B cell (primary cell): ENCODE data around the gene XPO4. TPM values are rescaled to one million over a fixed set of nuclear protein-coding genes. Genes with fewer than 3 reads are reported as not detected.

Experiments used
- ATAC-seq: fragments of 200-7000 bp; cut with Tn5 transposase; one replicate; pipeline ENCODE4 v1.10.0; 2021; ENCODE audit warnings: low read depth, mild to moderate bottlenecking, moderate number of reproducible peaks, moderate library complexity
- CTCF ChIA-PET: fragments of 350-600 bp; sonication (Branson Sonifier 250); formaldehyde crosslinking; loops from one replicate; lab custom pipeline; 2021; ENCODE audit warnings: antibody characterized with exemption, inconsistent platforms; lab: Charles Lee
- POLR2A ChIA-PET: fragments of 350-600 bp; sonication (Branson Sonifier 250); formaldehyde crosslinking; loops from one replicate; lab custom pipeline; 2021; ENCODE audit warnings: antibody characterized with exemption; lab: Charles Lee
- DNase-seq: peaks from one replicate; pipeline ENCODE4 v3.0.0; 2013
- H2AFZ ChIP-seq: 2 replicates; pipeline ENCODE4 v1.6.1; 2012; ENCODE audit warnings: mild to moderate bottlenecking, low read depth, low read length; ENCODE audit not compliant: insufficient read depth, poor library complexity, severe bottlenecking
- H3K27ac ChIP-seq, 2 donors: 1 replicate in 1 of 2; 2 replicates in 1 of 2; pipeline ENCODE4 v1.5.1; 2012 to 2013; ENCODE audit warnings: low read length in 2 of 2, mild to moderate bottlenecking in 2 of 2, moderate library complexity in 1 of 2
- H3K27me3 ChIP-seq, 4 experiments: fragments of 200-600 bp in 1 of 4; sonication (generic) in 1 of 4; replicated peaks in 1 of 4; 1 replicate in 2 of 4; 2 replicates in 2 of 4; pipeline versions ENCODE4 v1.6.1 to v1.7.0; 2013 to 2016; ENCODE audit warnings: low read length in 3 of 4, mild to moderate bottlenecking in 2 of 4, mixed read lengths in 1 of 4, moderate library complexity in 1 of 4; ENCODE audit not compliant: insufficient read depth in 4 of 4, control insufficient read depth in 3 of 4; ENCODE audit errors: control extremely low read depth in 1 of 4
- H3K36me3 ChIP-seq, 2 experiments: replicated peaks in 1 of 2; 1 replicate in 1 of 2; 2 replicates in 1 of 2; pipeline versions ENCODE4 v1.6.1 to v1.7.1; 2013; ENCODE audit warnings: low read length in 1 of 2; ENCODE audit not compliant: insufficient read depth in 2 of 2, control insufficient read depth in 1 of 2; ENCODE audit errors: control extremely low read depth in 1 of 2, extremely low read depth in 1 of 2
- H3K4me1 ChIP-seq, 2 donors: fragments of 200-600 bp in 1 of 2; sonication (generic) in 1 of 2; 1 replicate in 1 of 2; 2 replicates in 1 of 2; pipeline versions ENCODE4 v1.5.1 to v1.6.1; 2013 to 2017; ENCODE audit warnings: low read length in 2 of 2; ENCODE audit not compliant: control insufficient read depth in 2 of 2, insufficient read depth in 2 of 2
- H3K4me2 ChIP-seq: replicated peaks from 2 replicates; pipeline ENCODE3; 2012; ENCODE audit warnings: mild to moderate bottlenecking, low read depth, low read length; ENCODE audit not compliant: poor library complexity, severe bottlenecking
- H3K4me3 ChIP-seq, 5 experiments: fragments of 200-600 bp in 1 of 5; sonication (generic) in 1 of 5; 1 replicate in 3 of 5; 2 replicates in 2 of 5; pipeline versions ENCODE4 v1.5.1 to v1.7.0; 2011 to 2016; ENCODE audit warnings: low read length in 4 of 5, mild to moderate bottlenecking in 4 of 5, low read depth in 2 of 5, control low read depth in 1 of 5, moderate library complexity in 1 of 5; ENCODE audit not compliant: insufficient read depth in 1 of 5; ENCODE audit errors: control extremely low read depth in 1 of 5, extremely low read depth in 1 of 5
- H3K79me2 ChIP-seq: fragments of 200-600 bp; sonication (generic); one replicate; pipeline ENCODE4 v1.6.0; 2016; ENCODE audit warnings: low read length; ENCODE audit not compliant: control insufficient read depth, insufficient read depth
- H3K9ac ChIP-seq: fragments of 200-600 bp; sonication (generic); 2 replicates; pipeline ENCODE4 v1.6.1; 2017; ENCODE audit warnings: mild to moderate bottlenecking, low read length, moderate library complexity
- H3K9me3 ChIP-seq, 3 donors: one replicate each; pipeline versions ENCODE4 v1.6.1 to v1.7.1; 2013; ENCODE audit warnings: low read length in 2 of 3; ENCODE audit not compliant: control insufficient read depth in 2 of 3, insufficient read depth in 1 of 3; ENCODE audit errors: control extremely low read depth in 1 of 3
- H4K20me1 ChIP-seq: 2 replicates; pipeline ENCODE4 v1.6.0; 2012; ENCODE audit warnings: mild to moderate bottlenecking, low read length; ENCODE audit not compliant: insufficient read depth, control insufficient read depth, poor library complexity, severe bottlenecking
- H3K27ac Mint-ChIP-seq: one replicate; pipeline ENCODE4 v1.8.0; 2021; ENCODE audit warnings: mixed read lengths
- H3K27me3 Mint-ChIP-seq: one replicate; pipeline ENCODE4 v1.8.0; 2021; ENCODE audit warnings: mixed read lengths
- H3K4me1 Mint-ChIP-seq: one replicate; pipeline ENCODE4 v1.8.0; 2021; ENCODE audit warnings: mixed read lengths
- H3K4me3 Mint-ChIP-seq: one replicate; pipeline ENCODE4 v1.8.0; 2021; ENCODE audit warnings: mixed read lengths
- H3K9me3 Mint-ChIP-seq: one replicate; pipeline ENCODE4 v1.8.0; 2022; ENCODE audit warnings: mixed read lengths; ENCODE audit not compliant: insufficient read depth
- CTCF ChIP-seq: fragments of 200-600 bp; IDR thresholded peaks from one replicate; pipeline ENCODE4 v1.8.0; 2022; ENCODE audit warnings: antibody characterized with exemption, mild to moderate bottlenecking
- EZH2 ChIP-seq: IDR thresholded peaks from 2 replicates; pipeline ENCODE4 v1.6.1; 2012; ENCODE audit warnings: borderline replicate concordance, low read depth, mild to moderate bottlenecking, moderate library complexity, low read length; ENCODE audit not compliant: insufficient read depth, poor library complexity, severe bottlenecking
- WGBS: methylation state at CpG from one replicate; pipeline ENCODE4 v1.1.5; 2013; ENCODE audit warnings: missing lambda C conversion rate; ENCODE audit not compliant: insufficient coverage; 5-methylcytosine and 5-hydroxymethylcytosine counted together
- intact Hi-C: fragments of 100-400 bp; cut with micrococcal nuclease; formaldehyde crosslinking; loops from one replicate; pipeline ENCODE4 v1.10.0; 2022
- polyA plus RNA-seq: library from polyadenylated mRNA; depleted of rRNA; stranded (reverse); fragments of >200 nt; gene quantifications from 2 replicates; pipeline ENCODE4 v1.2.3, GENCODE V29; 2012
- total RNA-seq, 2 donors: library from RNA; stranded (reverse); fragments of 120-200 nt in 1 of 2; gene quantifications; 1 replicate in 1 of 2; 2 replicates in 1 of 2; pipeline versions ENCODE4 v1.2.3 to v1.2.4, GENCODE V29; 2013 to 2022

XPO4 gene
- total and polyA plus RNA-seq, 2 donors (not counting 1 experiment from before 2014, with no cell fraction given) = 6.2 to 25.9 TPM

DNA sequence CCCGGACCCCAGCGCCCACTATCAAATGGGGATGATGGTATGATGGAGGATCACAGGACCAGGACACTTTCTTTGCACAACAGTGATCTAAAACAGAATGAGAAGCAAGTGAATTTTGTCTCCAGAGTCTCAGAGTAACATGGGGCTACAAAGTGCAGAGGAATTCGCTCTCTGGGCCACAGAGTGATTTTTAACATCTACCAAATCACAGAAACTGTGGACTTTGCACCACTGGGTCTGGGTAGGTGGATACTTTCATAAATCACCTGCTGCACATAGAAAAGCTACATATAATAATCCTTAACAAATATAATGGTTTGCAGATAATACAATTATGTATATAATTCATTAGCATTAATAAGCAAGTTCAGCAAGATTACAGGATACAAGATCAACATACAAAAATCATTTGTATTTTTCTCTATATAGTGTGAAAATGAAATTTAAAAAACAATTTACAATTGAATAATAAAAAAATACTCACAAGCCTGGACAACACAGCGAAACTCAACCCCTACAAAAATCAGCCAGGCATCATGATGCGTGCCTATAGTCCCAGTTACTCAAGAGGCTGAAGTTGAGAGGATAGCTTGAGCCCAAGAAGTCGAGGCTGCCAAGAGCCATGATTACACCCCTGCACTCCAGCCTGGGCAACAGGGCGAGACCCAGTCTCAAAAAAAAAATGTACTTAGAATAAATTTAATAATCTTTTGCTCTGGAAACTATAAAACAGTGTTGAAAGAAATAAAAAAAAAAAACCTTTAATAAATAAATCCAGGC is 68.5 kb downstream of the XPO4 start:
- Histone ChIP-seq H3K4me2 (no peak overlapping the region), H3K36me3 (peaks cover 10 to 32% of the 10 kb centered on the region in 2 experiments), H4K20me1 (no peaks in the 10 kb centered on the region), H3K9ac (no peak overlapping the region), H3K4me3 (no peak overlapping the region), H3K9me3 (no peaks in the 10 kb centered on the region), H3K27ac (no peak overlapping the region), H3K27me3 (no peaks in the 10 kb centered on the region), H3K79me2 (no peaks in the 10 kb centered on the region), H3K4me1 (no peaks in the 10 kb centered on the region), H2AFZ (no peak overlapping the region)
- intact Hi-C loops = no loop called here
- Mint-ChIP-seq H3K27me3 (no peaks in the 10 kb centered on the region), H3K27ac (no peak overlapping the region), H3K4me3 (no peak overlapping the region), H3K9me3 (no peaks in the 10 kb centered on the region), H3K4me1 (no peaks in the 10 kb centered on the region)
- CTCF ChIA-PET = interaction anchor here (5.6 kb wide), 1 partner anchor 341 kb away, joined by 58 read pairs; no protein-coding TSS in a partner anchor
- ATAC-seq = no peak
- TF ChIP-seq EZH2 = no peak
- TF ChIP-seq CTCF = no peak
- POLR2A ChIA-PET = no interaction called here
- WGBS = 100% methylated on average over 2 of the region's 7 CpGs
- DNase-seq = no peak

DNA sequence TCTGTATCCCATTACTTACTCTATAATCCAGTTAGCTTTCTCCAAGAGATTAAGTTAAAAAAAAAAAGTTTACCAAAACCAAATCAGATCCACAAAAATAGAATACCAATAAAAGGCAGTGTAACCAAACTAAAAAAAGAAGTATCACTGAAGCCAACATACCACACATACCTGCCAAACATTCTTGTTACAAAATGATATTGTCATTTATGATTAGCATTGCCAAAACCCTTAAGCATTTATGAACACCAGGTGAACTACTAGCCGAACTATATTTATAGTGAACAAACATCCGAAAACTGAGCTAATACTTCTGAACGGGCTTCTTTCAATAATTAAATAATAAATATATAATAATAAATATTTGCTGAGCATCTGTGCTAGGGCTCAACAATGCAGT is 69.7 kb downstream of the XPO4 start:
- ChIA-PET CTCF (interaction anchor here (1.2 to 5.6 kb wide), 3 partner anchors 10 to 340 kb away, joined by 3 to 58 read pairs (median 3); no protein-coding TSS in a partner anchor), POLR2A (no interaction called here)
- TF ChIP-seq EZH2 = no peak
- TF ChIP-seq CTCF = no peak
- Histone ChIP-seq H4K20me1 (no peaks in the 10 kb centered on the region), H3K27ac (no peak overlapping the region), H2AFZ (no peak overlapping the region), H3K4me3 (no peak overlapping the region), H3K36me3 (peaks cover 10 to 27% of the 10 kb centered on the region in 2 experiments), H3K9me3 (no peaks in the 10 kb centered on the region), H3K27me3 (no peaks in the 10 kb centered on the region), H3K4me2 (no peak overlapping the region), H3K79me2 (no peaks in the 10 kb centered on the region), H3K9ac (no peak overlapping the region), H3K4me1 (no peaks in the 10 kb centered on the region)
- no peaks in the 10 kb centered on the region for H3K9me3 Mint-ChIP-seq
- H3K27ac Mint-ChIP-seq = no peak overlapping the region
- no CpG with 5 or more reads among the region's 3 CpGs for WGBS
- H3K27me3 Mint-ChIP-seq = no peaks in the 10 kb centered on the region
- ATAC-seq (no peak), DNase-seq (no peak)
- H3K4me1 Mint-ChIP-seq = peaks cover 5% of the 10 kb centered on the region
- no peak overlapping the region for H3K4me3 Mint-ChIP-seq
- intact Hi-C loops = no loop called here
